SHP77 (cell line): ENCODE measurements around the gene YPEL2.

ENCODE experiments used
- DNase-seq, 2 experiments: peaks; one replicate each; lab custom pipeline; 2025; lab: John Stamatoyannopoulos, UW

The YPEL2 gene

DNA sequence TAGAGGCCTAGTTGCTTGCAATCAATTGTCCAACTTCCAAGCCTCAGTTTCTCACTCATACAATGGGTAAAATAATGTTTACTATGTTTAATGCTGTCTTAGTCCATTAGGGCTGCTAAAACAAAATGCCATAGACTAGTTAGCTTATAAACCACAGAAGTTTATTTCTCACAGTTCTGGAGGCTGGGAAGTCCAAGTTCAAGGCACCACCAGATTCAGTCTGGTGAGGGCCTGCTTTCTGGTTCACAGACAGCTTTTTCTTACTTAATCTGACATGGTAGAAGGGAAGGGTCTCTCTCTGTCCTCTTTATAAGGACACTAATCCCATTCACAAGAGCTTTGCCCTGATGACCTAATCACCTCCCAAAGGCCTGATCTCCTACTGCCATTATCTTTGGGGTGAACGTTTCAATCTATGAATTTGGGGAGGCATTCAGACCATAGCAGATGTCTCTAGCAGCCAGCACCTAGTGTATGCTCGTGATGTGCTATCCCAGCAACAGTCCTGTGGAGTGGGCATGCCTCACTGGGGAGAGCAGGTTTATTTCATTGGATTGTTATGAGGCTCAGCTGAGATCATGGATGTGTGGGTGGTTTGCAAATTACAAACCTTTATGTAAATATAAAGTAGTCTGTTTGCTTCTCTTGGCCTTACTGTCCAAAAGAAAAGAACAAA, 25.2 kb downstream of the YPEL2 start:
- no peak for DNase-seq

DNA sequence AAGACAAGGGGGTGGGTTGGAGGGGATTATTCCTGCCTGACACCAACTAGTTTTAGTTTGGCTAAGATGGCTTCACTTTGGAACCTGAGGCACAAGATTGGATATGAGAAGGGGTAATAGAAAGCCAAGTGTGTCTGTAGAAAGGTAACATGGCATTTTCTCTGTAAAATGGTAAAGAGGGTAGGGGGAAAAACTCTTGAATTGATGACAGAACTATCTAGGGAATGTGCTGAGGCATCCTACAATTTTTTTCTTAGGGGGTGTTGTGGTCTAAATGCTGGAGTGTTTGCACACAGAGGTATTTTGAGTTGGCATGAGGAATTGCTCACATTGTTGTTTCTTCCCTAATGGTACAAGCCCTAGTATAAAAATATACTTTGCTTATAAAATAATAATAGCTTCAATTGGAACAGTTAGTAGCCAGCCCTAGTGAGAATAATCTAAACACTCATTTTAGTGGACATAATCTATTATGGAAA, 25.8 kb downstream of the YPEL2 start:
- DNase-seq = no peak

DNA sequence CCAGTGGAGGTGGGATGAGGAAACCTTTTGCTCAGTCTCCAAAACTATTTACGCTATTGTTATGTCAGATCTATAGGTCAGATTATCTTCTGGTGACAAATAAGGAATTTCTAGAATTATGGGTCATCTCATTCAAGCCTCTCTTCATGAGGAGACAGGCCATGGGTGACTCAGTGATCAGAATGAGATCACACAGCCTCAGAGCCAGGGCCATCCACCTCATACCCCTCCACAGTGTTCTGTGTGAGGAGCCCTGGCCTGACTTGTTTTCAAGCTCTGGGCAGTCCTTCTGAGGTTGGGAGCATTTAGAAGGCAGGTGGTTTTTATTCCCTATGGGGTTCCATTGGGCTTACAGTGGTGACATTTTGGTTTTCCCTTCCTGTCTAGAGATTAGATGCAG, 26.5 kb downstream of the YPEL2 start:
- no peak for DNase-seq

DNA sequence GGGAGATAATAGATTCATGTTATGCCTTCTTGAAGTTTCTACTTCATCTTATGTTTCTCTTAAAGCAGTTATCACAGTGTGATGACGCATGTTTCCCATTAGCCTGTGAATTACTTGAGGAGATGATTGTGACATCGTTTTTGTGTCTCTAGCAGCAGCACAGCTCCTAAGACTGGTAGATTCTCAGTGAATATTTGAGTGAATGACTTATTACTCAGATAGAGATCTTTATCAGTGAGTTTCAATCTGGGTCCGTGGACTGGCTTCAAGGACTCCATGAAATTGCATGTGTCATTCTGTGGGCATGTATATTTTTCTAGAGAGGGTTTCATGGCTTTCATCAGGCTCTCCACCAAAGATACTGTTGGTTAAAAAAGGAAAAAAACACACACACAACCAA, 29.9 kb downstream of the YPEL2 start:
- no peak for DNase-seq

DNA sequence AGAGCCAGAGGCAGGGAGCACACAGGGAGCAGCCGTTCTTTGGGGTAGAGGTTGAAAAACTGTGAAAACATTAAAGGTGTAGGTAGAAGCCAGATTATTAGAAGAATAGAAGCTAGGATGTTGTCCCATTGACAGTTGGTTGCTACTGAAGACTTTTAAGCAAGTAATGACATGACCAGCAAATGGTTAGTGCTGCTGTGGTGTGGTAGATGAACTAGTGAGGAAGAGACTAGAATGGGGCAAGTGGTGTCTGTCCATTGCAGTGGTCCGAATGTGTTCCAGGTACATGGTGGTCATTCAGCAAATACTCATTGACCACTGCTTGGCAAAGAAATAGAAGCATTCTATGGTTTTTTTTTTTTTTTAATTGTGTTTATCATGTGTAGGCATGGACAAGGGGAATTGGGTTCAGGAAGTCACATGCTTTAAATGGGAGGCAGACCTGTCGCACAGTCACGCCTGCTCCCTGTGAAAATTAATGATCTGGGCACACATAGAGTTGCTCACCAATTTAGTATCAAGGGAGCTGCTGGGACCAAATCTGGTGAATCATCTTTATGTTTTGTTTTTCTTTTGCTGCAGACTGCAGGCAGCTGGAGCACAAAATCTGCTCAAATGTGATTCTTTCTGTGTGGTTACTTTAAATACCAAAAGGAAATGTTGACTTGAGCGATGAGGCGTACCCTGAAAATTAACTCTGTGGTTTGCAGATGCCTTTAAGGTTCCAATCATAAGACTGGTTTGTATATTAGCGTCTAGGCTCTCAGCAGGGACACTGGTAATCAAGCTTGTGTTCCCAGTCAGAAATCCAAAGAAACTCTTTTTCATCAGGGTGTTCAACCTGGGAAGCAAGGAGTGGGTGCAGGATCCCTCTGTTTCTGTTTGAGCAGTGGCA, 30.7 kb downstream of the YPEL2 start:
- DNase-seq = no peak

DNA sequence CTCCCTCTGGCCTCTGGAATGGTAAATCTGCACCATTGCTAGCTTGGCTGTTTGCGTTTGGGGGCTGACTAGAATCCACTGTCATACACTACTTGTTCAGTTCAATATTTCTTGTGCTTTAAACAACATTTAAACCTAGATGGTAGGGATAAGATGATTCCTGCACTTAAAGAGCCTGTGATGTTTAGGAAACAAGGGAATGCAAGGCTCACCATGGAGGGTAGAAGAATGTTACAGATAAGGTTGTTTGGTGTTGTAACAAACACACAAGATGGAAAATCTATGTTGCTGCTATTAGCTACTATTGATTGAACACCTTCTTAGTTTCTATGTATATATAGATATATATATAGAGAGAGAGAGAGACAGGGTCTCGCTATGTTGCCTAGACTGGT, 31.4 kb downstream of the YPEL2 start:
- no peak for DNase-seq

DNA sequence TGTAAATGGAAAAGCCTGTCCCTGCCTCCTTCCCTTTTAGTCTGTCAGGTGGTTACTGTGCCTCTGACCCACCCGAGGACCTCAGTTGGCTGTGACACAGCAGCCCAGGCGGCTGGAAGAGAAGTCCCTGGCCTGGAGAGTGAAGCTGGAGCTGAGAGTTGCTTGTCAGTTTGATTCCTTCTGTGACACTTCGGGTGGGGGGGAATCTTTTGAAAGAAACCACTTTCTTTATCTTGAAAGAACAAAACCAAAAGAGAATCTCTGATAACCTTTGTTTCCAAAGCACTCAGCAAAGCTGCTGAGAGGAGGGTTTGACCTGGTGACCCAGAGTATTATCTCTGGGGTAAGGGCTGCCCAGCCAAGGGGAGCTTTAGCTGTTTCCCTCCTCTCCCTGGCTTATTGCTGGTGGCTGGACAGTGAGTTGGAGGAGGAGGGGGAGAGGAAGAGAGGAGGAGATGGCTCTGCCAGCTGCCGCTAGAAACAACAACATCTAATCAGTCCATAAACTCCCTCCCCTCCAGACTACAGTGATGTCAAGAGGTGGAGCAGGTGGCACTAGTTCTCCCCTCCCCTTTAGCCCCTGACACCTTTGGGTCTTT, 34.0 kb downstream of the YPEL2 start:
- peak; percentile 62 to 74 for DNase-seq

DNA sequence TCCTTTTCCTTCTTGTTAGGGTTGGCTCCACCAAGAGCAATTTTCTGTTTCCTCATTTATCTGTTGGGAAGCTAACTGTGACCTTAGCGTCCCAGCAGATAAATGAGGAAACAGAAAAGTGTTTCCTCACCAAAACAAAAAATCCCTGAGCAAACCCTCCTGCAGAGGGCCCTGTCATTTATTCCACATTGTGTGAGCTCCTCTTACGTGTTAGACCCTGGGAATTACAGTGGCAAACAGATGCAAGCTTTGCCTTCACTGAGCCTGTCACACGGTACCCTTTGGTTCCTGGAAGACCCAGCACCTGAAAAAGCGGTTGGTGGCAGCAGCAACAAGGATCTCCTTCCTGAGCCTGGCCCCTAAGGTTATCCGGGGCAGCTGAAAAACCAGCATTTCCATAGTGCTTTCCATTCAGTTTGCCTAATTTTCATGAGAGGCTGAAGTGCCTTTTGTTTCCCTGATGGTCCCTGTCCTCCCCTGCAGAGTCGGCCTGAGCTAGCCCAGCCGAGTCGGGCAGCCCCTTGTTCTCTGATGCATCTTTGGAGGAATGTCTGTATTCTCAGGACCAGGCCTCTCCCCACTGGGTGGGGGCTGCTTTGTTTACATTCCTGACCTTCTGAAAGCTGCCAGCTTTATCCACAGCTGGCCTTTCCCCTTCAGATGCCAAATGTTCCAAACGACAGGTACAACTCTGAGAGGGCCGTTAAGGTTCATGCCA, 34.7 kb downstream of the YPEL2 start:
- DNase-seq = peak; percentile 31 to 45

DNA sequence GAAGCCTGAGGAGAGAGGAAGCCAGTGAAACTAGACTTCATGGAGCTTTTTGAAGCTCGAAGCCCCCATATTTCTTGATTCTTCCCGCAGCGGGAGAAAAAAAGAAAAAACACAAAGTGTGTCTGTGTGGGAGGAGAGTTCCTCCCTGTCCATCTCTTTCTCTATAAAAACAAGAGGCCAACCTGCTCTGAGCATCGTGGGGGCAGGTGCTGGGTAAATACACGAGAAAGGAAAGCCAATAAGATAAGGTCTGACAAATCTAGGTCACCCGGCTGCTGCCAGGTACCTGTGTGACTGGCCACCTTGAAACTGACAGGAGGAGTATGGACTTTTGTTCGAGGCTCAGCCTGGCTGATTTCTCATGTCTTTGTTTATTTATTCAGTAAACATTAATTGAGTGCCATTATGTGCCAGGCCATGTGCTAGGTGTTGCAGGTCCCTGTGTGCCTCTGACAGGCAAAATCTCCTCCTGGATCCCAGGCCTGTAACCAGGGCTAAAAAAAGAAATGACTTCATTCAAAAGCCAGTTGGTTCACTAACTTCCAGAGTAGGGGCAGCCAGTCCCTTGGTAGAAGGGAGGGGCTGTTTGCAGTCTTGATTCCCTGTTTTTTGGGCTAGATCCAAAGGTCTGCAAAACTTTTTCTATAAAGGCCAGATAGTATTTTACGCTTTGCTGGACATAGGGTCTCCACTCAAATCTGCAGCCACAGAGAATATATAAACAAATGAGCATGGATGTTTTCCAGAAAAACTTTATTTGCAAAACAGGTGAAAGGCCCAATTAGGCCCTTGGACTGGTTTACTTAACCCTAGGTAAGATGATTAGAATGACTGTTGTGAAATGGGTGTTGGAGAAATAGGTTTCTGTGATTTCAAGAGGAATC, 35.6 kb downstream of the YPEL2 start:
- DNase-seq = peak; percentile 53 to 57

DNA sequence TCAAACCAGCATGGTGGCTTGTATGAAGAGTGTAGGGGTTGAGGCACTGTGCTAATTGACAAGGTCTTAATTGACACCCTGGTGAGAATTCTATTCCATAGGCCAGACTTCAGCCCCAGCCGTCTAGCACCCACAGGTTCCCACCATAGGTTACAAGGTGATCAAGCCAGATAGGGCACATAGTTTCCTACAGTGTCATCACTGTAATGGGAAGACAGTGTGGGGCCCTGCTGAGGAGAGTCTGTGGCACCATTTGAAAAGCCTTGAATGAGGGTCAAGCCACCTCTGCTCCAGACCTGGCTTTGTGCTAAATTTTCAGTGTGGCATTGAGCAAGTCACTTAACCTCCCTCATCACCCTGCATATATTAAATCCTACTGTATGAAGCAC, 36.2 kb downstream of the YPEL2 start:
- DNase-seq = no peak

DNA sequence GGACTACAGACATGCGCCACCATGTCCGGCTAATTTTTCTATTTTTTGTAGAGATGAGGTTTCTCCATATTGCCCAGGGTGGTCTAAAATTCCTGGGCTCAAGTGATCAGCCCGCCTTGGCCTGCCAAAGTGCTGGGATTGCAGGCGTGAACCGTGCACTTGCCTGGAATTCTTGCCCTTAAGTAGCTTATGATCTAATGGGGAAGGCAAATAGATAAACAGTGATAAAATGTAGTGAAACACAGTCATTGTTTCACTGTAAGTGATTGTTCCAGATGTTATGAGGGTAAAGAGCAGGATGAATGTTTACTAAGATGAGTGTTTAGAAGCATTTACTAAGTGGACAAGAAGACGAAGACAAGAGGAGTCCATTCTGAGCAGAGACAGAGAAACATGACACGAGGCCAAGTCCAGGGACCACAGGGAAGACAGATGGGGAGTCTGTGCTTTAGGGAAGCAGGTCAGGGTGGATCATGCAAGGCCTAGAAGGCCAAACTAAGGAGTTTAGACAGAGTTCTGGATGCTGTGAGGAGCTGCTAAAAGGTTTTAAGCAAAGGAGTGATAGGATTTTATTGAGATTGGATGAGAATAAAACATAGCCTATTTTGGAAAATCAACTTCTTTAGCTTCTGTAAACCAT, 36.9 kb downstream of the YPEL2 start:
- no peak for DNase-seq

DNA sequence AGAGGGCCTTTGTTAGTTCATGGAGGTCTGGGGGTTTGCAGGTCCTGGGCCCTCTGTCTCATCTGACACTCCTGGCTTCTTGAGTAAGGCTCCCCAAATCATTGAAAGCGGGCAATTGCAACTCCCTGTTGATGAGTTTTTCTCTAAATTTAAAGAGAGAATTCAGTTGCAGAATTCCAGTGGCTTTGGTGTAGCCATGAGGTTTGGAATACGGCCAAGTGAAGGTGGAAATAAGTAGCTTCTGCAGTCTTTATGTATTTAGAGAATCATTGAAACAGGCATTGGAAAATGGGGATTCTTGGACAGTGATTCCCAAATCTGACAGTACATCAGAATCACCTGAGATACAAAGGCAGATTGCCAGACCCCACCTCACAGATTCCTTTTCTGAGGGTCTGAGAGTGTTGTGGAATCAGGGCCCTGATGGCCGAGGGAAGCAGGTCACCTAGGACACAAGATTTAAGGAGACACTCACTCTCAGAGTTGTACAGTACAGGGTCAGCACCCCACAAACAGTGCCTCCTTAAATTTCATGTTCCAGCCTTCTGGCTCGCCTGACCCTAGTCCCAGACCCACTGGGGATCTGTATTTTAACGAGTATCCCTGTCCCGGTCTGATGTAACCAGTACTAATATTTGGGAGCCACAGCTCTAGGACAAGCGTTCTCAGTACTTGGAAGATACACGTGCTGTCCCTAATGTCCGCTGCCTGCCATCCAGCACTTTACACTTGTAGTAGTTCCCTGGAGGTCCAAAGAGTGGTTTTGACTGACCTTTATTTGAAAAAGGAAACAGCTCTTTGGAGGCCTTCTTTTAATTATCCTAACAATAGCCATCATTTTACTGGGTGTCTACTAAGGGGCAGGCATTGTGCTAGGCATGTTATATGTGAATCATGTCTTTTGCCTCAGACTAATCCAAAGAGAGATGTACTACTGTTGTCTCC, 37.8 kb downstream of the YPEL2 start:
- no peak for DNase-seq

DNA sequence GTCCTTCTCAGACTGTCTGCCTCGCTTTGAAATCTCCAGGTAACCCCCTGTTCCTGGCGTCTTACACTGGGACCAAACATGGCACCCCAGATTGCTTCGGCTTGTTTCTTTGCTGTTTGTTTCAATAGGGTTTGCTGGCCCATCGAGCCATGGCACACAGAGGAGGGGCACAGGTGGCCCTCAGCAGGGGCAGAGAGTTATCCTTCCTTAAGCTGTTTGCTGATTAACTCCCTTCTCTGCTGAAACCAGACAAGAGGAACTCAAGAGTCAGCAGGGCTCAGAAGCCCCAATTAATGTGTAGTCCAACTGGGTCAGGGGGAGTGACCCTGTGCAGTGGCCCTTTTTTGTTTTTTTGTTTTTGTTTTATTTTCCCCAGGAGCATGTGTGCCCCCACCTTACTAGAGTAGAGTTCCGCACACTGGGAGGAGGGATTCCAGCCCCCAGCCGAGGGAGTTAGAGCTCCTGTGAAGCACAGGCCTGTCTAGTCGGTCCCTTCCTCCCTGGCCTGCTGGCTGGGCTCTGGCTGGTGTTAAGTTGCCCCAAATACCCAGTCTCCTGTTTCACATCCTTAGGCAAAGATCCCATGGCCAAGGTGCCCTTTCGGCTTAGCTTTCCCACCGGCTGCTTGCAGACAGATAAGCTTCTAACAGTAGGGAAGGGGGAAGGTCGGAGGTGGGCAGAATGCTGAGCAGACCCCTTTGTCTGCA, 39.3 kb downstream of the YPEL2 start:
- no peak for DNase-seq

DNA sequence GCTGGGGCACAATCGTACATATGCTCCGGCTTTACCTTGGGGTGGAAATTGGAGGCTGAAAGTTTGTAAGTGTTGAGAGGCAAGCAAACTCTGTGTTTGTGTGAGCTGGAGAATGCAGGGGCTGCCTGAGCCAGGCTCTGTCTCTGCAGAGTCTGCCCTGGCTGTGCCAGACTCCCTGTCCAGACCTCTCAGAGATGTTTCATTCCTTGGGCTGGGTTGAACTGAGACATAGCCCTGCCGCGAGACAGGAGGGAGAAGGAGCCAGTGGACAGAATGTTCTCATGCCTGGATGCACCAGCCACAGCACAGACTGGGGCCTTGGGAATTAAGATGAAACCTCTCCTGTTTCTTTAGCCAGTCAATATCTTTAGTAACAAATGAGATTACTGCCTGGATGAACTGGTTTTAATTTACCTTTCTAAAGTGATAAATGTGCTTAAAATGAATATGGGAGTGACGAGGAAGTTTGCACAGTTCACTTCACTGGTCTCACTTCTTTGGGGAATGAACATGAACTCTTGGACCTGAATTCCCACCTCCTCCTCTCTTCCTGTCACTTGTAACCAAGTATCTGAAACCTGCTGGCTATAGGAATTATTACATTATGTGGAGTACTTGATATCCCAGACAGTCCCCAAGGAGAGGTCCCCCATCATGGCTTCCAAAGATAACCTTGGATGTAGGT, 40.1 kb downstream of the YPEL2 start:
- no peak for DNase-seq

DNA sequence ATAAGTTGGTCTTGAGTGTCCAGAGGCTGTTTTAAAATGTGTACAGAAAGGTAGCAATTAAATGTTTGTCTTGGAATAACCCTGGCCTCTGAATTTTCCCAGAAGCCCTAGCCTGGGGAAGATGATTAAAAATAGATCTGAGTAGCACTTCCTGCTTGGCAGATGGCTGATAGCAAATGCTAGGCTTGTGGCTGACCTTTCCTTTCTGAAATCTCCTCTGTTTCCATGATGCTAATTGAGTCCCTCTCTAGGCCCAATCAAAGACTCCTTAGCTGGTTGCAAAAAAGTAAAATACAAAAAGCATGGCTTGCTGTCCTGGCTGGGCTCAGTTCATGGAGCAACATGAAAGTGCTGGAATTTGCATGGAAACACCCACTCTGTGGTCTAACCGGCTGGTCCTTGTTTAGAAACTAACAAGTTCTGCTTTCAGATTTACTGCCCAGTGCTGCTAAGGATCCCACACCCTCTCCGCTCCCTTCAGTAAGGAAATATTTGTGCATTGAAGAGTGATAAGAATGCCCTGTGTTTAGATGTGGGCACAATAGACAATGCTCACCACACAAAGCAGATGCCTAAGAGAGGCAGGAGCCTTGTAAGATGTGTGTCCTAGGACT, 40.8 kb downstream of the YPEL2 start:
- peak in 1 of 2 experiments; percentile 18 for DNase-seq

DNA sequence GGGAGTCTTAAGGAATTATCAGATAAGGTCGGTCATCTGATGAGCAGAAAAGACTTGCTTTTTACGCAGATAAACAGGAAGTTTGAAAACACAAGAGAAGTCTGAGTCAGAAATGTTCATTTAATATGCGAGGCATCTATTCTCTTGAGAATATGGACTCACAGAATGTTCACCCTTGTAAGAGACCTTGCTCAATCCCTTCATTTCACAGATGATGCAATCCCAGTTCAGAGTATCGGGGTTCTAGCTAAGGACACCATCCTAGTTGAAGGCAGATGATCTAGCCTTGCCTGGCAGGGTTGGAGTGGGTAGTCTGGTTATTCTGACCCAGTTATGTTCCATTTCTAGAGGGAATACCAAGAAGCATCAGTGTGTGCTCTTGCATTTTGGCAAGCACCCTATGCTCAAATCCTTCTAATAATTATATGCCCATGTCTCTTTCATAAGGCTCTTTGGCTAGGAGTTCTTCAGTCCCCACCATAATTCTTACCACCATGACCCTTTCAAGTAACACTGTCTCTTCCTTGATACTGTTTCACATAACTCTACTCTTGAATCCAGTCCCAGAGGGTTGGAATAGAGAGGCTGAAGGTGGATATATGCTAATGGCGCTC, 42.5 kb downstream of the YPEL2 start:
- DNase-seq = no peak

DNA sequence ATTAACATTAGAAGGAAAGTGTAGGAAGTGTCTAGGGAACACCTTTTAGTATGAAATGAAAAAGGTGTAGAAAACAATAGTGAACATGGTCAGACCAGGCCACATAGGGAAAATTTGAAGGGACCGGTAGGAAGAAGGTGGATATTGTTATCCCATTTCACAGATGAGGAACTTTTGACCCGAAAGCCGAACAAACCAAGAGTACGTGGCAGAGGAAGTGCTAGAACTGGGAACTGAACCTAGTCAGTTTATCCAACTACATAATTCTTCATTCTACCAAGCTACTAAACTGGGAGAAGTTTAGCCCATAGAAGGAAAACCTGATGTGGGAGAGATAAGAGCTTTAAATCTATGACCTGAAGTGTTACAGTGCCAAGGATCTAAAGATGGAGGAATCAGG, 43.2 kb downstream of the YPEL2 start:
- no peak for DNase-seq
